Posterior vena cava (tissue), 2 donors: ENCODE measurements around the gene LHFPL2. TPM values are rescaled to one million over a fixed set of nuclear protein-coding genes. Genes with fewer than 3 reads are reported as not detected.

Source experiments
- DNase-seq: peaks from one replicate; pipeline ENCODE4 v3.0.0-alpha.2; 2020; ENCODE audit warnings: low spot score
- intact Hi-C, 2 donors: fragments of 100-400 bp; cut with DNase I; formaldehyde crosslinking; loops; one replicate each; pipeline versions ENCODE4 v1.14.1 to v1.14.2; 2022 to 2023
- total RNA-seq, 2 donors: library from RNA; stranded (reverse); fragmentation: NEBNext Ultra II Directional; extraction: Animal tissue kit (Norgen Biotek cat#: 25700); gene quantifications; one replicate each; pipeline ENCODE4 v1.2.1, GENCODE V29; 2021
- donor health status: DM: yes; HTN: yes; CAD: no.
- donor health status: DM: yes; HTN: yes; CAD: no.

Gene LHFPL2
- total RNA-seq, 2 donors from 2014 or later: 34.9 to 44.4 TPM

DNA sequence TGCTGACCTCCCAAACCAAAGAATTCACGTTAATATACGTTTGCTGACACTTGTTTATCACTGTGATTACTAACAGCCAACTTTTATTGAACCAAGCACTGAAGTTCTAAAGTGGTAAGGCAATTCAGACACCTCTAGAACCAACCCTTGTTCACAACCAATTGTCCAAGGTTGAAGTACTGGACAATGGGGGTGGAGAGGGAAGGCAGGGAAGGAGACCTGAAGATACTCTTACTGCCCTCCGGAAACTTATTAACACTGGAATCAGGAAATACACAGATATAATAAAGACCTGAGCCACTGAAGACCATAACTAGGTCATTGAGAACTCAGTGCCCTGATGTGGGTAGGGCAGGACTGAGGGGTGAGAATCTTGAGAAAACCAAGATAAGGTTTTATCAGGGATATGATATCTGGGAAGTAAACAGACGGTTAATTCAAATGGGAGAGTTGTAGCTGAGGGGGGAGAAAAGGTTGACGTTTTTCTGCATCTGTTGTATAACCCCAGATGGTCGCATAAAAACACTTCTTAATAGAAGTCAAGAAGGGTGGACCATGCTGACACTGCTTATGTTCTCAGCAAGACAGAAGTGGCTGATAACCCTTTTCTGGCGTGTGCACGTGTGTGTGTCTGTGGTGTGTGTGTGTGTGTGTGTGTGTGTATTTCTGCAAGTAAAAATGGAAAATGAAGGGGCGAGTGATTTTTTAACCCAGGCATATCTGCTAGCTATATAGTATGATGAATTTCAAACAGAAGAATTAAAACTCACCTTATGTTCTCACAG, 125.9 kb downstream of the LHFPL2 start:
- DNase-seq: no peak
- intact Hi-C loops: no loop called here

DNA sequence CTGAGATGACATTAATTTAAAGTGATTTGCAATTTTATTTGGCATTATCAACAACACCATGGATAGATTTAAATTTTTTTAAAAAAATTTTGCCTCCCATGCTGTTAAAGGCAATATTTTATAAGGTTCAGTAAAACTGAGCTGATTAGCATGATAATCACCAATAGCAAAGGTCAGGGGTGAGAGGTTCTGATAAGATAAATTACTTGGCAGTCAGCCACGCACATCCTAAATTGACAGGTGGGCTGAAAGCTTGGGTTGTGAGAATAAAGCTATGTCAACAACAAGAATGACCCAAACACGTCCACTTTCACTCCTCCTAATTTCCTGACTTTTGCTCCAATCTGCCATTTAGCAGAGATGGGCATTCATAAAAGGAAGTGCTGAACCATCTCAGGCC, 127.1 kb downstream of the LHFPL2 start:
- intact Hi-C loops: no loop called here

DNA sequence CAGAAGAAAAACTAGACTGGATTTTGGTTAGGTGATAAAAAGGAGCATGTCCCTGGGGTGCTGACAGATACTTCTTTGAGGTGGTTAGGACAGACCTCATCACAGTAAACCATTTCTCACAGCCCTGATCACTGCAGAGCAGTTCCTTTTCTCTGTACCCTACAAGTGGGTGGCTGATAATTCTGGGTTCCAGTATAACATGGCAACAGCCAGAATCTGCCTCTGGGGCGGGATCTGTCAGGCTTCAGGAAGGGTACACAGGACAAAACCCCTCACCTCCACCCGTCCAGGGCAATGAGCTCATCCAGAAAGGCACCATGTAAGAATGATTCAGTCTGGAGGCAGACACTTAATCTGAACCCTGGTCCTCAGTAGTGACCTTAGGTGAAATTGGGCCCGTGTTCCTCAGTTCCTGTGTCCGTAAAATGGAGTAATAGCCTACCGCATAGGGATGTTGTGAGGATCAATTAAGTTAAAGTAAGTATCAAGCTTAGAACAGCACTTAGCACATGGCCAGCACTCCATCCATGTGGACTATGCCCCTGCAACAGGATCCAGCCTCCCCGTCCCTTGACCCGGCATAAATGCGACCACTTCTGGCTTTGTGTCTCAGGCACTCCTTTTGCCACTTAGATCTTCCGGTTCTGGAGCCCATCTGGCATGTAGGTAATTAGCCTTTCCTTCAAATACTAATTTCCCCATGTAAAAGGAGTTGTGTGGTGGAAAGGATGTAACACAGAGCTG, 129.2 kb downstream of the LHFPL2 start:
- intact Hi-C loops: loop anchor here in 1 of 2 donors (10.0 kb wide), 1 partner anchor 1625 kb away; no protein-coding TSS in a partner anchor
- no peak for DNase-seq

More for the DNA sequence above, 127.1 kb downstream of the LHFPL2 start:
- no peak for DNase-seq

DNA sequence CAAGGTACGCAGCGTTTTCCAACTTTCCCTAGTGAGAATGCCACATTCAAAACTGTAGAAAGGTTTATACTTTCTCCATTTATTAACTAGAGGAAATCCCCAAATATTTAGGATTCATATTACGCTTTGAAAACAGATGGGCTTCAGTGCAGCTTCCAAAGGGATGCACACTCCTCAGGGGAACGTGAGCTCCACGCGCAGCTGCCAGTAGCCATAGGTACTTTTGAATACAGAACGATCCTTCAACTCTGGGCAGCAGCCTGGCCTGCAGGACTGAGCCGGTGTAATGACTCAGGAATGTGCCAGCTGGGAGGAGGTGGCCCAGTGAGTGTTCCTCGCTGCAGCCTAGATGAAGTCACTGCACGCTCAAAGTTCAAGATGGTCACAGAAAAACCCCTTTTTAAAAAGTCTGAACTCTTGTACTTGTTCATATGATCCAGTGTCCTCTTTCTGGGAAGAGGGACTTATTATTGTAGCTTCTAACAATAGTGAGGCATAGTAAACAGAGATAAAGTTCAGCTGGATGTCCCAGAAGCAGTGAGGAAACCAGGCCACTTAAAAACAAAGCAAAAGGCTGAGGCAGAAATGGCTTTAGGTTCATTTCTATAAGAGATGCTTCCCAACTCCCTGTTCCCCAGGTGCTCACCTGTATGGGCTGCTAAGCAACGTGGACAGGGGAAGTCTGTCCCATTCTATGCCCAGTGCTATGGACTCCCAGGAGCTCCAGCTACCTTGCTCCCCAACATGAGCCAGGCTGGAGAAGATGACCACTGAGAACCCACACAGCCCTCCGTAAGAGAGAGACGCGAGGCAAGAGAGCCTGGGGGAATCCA, 130.0 kb downstream of the LHFPL2 start:
- DNase-seq: no peak

DNA sequence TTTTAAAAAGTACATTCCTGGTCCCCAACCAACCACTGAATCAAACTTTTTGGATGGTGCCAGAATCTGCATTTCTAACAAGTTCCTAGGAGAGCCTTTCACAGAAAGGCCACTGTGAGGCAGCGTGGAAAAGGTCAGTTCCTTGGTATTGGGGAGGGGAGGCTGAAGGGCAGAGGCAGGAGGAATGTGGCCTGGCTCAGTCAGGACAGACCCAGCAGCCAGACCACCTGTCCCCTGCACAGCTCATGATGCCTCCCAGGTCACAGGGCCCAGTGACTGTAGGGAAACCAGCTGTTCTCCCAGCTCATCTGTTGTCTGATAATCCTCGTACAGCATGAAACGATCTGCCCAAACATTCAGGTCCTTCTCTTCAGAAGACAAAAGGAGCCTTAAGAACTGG, 132.9 kb downstream of the LHFPL2 start:
- no peak for DNase-seq
- intact Hi-C loops: loop anchor here in 1 of 2 donors (10.0 kb wide), 1 partner anchor 1629 kb away; no protein-coding TSS in a partner anchor

More for the DNA sequence above, 130.0 kb downstream of the LHFPL2 start:
- intact Hi-C loops: loop anchor here in 1 of 2 donors (10.0 kb wide), 1 partner anchor 1626 kb away; no protein-coding TSS in a partner anchor

DNA sequence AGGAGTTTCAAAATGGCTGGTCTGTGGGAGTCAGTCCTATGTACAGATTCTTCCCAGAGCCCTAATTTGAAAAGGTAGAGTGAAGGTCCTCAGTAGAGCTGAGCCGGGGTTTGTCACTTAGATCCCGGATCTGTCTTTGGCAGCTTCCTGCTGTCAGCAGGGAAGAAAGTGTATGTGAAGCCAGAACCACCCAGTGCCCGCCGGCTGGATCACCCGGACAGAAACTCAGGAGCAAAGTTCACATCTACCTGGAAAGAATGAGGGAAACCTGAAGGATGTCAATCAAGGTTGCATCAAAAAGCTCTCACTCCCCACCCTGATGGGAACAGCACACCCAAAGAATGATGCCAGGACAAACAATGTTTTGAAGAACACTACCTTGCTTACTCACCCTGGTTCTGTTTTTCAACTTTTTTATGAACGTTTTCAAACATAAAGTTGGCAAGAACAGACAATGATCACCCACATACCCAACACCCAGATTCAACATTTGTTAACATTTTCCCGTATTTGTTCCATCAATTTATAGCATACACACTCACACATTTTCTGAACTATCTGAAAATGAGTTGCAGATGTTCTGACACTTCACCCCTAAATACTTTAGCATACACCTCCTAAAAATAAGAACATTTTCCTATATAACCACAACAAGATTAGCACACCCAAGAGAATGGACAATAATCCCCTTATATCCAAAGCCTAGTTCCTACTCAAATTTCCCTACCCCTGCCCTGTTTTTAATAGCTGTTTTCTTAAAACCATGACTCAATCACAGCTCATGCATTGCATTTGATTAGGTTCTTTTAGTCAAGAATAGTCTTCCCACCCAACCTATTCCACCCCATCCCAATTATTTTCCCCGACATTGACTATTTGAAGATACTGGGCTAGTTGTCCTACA, 133.9 kb downstream of the LHFPL2 start:
- DNase-seq: no peak

DNA sequence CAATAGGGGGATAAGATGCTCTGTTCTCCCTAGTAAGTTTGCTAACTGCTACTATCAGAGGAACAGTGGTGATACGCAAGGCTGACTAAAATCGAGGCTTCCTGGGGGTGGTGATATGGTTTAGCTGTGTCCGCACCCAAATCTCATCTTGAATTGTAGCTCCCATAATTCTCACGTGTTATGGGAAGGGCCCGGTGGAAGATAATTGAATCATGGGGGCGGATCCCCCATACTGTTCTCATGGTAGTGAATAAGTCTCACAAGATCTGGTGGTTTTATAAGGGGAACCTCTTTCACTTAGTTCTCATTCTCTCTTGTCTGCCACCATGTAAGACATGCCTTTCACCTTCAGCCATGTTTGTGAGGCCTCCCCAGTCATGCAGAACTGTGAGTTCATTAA, 135.1 kb downstream of the LHFPL2 start:
- no peak for DNase-seq
- intact Hi-C loops: loop anchor here in 1 of 2 donors (10.0 kb wide), 1 partner anchor 1631 kb away; no protein-coding TSS in a partner anchor

More for the DNA sequence above, 133.9 kb downstream of the LHFPL2 start:
- intact Hi-C loops: loop anchor here in 1 of 2 donors (10.0 kb wide), 1 partner anchor 1630 kb away; no protein-coding TSS in a partner anchor

DNA sequence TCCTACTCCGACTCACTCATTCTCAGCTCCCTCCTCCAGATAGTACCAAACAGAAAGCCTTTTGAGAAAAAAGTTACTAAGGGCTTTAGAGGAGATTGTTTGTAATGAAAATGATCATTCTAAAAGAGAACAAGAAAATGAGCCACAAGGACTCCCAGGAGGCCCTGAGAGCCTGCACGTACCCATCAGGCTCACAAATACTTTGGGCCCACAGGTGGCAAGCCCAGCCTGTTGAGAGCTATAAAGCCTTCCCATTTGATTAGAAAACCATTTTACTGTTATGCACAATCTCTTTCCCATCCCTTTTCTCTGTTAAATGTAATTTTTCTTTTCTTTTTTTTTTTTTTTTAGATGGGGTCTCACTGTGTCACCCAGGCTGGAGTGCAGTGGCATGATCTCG, 136.1 kb downstream of the LHFPL2 start:
- intact Hi-C loops: loop anchor here in 1 of 2 donors (10.0 kb wide), 1 partner anchor 1632 kb away; no protein-coding TSS in a partner anchor
- no peak for DNase-seq

DNA sequence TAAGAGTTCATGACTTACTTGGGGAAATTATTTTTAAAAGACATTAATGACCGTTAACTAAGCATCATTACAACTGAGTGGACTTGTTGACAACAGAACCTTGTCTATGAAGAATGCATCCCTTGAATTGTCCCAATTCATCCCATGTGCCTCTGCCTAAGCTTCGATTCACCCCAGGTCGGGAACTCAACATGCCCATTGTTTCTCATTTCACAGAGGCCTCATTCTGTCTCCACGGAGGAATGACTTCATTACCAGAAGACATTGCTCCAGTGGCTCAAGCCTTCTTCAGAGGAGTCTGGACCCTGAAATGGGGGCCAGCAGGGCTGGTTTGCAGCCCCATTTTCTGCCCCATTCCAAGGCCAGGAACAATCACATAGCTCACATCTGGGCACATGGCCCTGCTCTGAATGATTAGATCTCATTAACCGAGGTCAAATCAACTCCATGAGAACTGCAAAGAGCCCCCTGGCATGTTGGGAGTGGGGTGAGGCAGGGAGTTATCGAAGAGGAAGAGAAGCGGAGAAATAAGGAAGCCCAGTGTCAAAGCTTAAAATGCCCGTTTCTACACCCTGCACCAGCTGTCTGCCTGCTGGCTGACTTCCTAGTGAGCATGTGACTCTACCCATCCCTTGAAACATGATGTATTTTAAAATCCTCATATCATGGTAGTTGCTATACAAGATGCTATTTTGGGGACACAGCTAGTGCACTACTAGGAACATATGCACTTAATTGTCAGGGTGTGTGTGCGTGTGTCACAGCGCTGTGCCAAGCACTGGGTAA, 137.3 kb downstream of the LHFPL2 start:
- no peak for DNase-seq
- intact Hi-C loops: loop anchor here in 1 of 2 donors (10.0 kb wide), 1 partner anchor 1633 kb away; no protein-coding TSS in a partner anchor

DNA sequence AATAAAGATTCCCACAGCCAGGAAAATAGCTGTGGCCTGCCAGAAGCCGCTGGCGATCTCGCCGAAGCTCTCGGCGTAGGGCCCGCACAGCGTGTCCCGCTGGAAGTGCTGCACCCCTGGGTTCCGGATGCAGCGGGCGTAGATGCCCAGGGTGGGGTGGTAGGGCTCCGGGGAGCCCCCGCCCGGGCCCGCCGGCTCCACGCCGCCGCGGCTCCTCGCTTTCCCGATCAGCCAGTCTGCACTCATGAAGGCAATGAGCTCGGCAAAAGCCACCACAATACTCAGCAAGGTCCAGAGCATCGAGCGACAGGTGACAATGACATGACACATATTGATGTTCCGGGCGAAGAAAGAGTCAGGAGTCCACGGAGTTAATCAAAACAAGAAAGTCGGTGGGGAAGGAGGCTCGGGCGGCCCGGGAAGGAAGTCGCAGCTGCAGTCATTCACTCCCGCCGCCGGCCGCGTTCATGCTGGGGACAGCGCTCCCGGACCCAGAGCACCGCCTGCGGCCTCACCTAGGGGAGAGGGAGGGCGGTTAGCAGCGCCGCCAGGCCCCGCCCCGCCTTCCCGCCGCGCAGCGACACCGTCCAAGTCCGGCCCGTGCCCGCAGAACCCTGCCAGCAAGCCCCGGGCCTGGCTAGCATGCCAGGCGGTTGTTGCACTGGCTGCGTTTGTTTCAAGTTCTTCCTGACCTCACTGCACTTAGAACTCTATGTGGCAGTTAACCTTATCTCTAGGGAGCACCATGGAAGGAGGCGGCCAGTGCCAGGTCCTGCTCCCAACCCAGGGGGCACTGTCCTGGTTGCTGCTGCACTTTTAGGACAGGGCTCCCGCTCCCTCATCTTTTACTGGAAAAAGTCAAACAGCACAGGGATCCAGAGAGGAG, 138.4 kb downstream of the LHFPL2 start:
- DNase-seq: peak; percentile 93

DNA sequence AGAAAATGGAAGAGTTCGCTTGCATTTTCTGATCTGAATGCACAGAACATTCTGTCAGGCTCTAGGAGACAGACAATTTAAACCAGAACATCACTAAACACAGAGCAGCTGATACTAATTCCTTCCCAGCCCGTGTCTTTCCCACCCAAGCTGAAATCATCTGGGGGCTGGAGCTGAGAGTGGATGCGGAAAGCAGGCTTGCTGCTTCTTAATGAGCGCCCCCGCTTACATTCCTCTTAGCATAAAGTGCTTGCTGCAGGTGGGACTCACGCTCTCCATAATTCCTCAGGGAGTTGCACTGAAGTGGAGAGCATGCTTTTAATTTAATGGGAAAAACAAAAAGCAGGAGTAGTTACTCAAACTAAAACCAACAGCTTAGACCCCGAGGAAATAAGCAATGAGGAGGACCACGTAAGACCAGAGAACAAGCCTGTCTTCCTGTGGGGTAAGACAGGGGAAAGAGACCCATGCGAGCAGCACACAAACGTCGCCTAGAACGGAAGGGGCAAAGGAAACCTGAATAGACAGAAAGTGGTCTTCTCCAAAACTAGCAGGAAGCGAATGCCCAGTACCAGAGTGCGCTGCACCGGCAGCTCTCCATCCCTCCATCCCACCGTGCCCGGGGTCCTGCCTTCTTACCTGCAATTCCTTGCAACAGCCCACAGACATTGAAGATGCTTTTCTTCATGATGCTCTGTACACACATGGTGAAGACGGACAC, 139.3 kb downstream of the LHFPL2 start:
- intact Hi-C loops: no loop called here
- no peak for DNase-seq

More for the DNA sequence above, 138.4 kb downstream of the LHFPL2 start:
- intact Hi-C loops: loop anchor here in 1 of 2 donors (10.0 kb wide), 1 partner anchor 1635 kb away; no protein-coding TSS in a partner anchor

DNA sequence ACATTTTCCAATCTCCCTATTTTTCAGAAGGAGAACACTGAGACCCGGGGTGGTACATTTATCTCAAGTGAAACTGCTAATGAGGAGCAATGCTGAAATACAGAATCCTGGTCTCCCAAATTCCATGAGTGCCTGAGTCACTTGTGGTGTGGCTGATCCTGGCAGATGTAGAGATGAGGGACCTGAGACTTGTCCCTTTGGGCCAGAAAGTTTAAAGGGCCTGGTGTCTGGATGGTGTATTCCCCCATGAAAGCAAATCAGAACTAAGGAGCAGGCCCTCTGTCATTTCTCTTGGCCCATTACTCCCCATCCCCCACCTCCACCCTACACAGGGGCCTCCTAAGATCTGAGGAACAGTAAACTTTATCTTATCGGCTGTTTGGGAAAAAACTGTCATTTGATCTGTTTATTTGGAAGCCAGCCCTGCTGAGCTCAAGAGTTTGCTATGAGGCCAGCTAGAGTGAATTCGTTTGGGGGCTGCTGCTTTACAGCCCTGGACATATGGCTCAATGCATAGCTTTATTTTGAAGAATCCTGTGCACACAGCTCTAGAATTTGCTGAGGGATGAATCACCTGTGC, 140.3 kb downstream of the LHFPL2 start:
- DNase-seq: no peak
- intact Hi-C loops: no loop called here

DNA sequence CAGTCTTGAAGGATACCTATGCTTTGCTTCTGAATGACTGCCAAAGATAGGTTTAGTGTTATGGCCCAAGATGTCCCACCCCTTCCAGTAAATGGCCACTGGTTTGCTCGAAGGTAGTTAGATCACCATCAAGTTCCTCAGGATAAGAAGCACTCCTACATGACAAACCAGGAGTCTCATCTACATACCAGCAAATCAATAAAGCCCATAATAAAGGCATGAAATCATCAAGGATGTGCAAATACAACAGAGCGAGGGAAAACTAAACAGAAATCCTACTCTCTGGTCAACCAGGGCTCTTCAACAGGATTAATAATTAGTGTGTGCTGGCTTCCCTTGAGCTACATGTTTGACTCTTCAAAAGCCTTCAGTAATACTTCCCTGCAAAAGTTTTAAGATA, 141.0 kb downstream of the LHFPL2 start:
- DNase-seq: no peak
- intact Hi-C loops: no loop called here

DNA sequence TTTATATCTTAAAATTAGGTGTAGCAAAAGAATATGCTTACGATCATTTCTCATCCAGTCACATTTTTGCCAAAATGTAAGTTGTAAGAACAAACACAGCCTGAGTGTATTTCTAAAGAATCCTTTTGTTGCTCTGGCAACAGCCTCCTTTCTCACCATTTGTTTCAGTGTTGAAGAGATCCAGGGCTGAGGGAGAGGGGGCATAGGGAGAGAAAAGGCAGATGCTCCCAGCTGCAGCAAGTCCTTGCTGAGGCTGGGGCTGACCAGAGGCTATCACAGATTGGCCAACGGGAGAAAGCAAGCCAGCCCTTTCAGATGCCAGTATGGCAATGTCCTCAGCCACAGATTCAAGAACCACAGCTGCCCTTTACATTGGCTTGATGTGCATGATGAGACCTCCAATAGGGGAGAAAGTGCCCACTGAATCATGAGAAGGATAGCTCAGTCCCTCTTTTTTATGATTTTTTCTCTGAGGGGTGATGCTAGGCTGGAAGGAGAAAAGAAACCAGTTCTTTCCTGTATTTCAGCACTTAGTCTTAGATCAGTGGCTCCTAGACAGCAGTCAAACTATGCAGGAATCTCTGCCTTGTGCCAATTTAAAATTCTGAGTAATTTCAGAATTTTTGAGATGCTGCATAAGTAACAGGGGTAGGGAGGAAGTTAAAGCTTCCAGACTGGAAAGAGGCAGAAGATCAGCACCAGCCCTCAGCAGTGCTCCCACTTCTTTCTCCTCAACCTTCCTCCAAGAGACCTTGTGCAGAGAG, 142.1 kb downstream of the LHFPL2 start:
- intact Hi-C loops: no loop called here

DNA sequence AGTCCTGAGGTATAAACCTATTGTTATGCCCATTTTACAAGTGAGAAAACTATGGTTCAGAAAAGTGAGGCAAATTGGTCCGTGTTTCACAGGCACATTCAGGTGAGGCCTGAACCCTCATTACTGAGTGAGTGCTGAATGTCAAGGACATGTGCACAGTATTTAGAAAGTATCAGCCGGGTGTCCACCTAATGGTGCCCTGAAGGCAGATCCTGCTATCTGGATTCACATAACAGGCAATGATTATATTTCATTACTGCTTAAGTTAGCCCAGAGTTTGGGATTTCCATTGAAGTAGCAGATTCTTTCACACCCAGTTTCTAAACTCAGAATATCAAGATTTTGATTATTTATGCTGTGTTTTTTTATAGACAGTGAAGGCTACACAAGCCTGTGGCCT, 142.7 kb downstream of the LHFPL2 start:
- DNase-seq: no peak
- intact Hi-C loops: no loop called here

More for the DNA sequence above, 142.1 kb downstream of the LHFPL2 start:
- DNase-seq: no peak
